HCT116 (cell line): ENCODE data around the gene TTF1. TPM values are rescaled to one million over a fixed set of nuclear protein-coding genes. Genes with fewer than 3 reads are reported as not detected.

Experiments
- ATAC-seq: fragments of 200-7000 bp; cut with Tn5 transposase; 2 replicates; pipeline ENCODE4 v1.9.1; 2020; ENCODE audit warnings: mild to moderate bottlenecking, moderate library complexity
- BruUV-seq: library from RNA; stranded (reverse); fragments of 400-500 nt; replicated peaks from 2 replicates; lab custom pipeline; 2021; lab: Mats Ljungman, UMichigan
- CTCF ChIA-PET: fragments of 300-600 bp; sonication (Branson Sonifier 250); formaldehyde crosslinking; loops from one replicate; lab custom pipeline; 2021; ENCODE audit warnings: antibody characterized with exemption; lab: Charles Lee
- POLR2A ChIA-PET: fragments of 300-600, 350-600 bp; sonication (Branson Sonifier 250); formaldehyde crosslinking; loops from one replicate; lab custom pipeline; 2021; ENCODE audit warnings: antibody characterized with exemption; lab: Charles Lee
- RAD21 ChIA-PET, 2 experiments: fragments of 300-600 bp; sonication (Branson Sonifier 250); formaldehyde crosslinking; loops; one replicate each; lab custom pipeline; 2023; ENCODE audit warnings: low total read pairs in 2 of 2; ENCODE audit not compliant: uncharacterized antibody in 2 of 2, unreplicated experiment in 2 of 2, low non-redundant PET in 1 of 2; lab: Charles Lee
- DNase-seq: peaks from one replicate; pipeline ENCODE4 v3.0.0-alpha.2; 2010; ENCODE audit warnings: low read depth, low spot score
- H2AFZ ChIP-seq: fragments of 200-600 bp; shearing (Covaris generic), sonication (generic); 2 replicates; pipeline ENCODE4 v1.6.1; 2017; ENCODE audit warnings: low read depth, mixed run types, mixed read lengths, antibody characterized with exemption, low read length; ENCODE audit not compliant: poor library complexity, severe bottlenecking
- H3K27ac ChIP-seq: 2 replicates; pipeline ENCODE4 v1.5.1; 2012; ENCODE audit warnings: low read depth, low read length
- H3K27me3 ChIP-seq: fragments of 200-600 bp; sonication (generic); 2 replicates; pipeline ENCODE4 v1.6.1; 2016; ENCODE audit warnings: mixed run types, low read length, mixed read lengths; ENCODE audit not compliant: insufficient read depth
- H3K36me3 ChIP-seq, 2 experiments: fragments of 200-500 bp in 1 of 2; fragments of 200-600 bp in 1 of 2; sonication (Bioruptor generic) in 1 of 2; sonication (generic) in 1 of 2; 2 replicates each; pipeline versions ENCODE4 v1.5.1 to v1.6.1; 2014 to 2016; ENCODE audit warnings: low read length in 2 of 2, inconsistent platforms in 1 of 2, mixed read lengths in 1 of 2, mixed run types in 1 of 2; ENCODE audit not compliant: insufficient read depth in 2 of 2, control insufficient read depth in 1 of 2
- H3K4me1 ChIP-seq, 2 experiments: fragments of 200-600 bp in 1 of 2; sonication (generic) in 1 of 2; 2 replicates each; pipeline versions ENCODE4 v1.5.1 to v1.6.1; 2012 to 2017; ENCODE audit warnings: low read length in 2 of 2, inconsistent platforms in 1 of 2, mild to moderate bottlenecking in 1 of 2, mixed read lengths in 1 of 2, mixed run types in 1 of 2, moderate library complexity in 1 of 2; ENCODE audit not compliant: insufficient read depth in 2 of 2, control insufficient read depth in 1 of 2
- H3K4me2 ChIP-seq: fragments of 200-600 bp; sonication (generic); 2 replicates; pipeline ENCODE4 v1.6.1; 2017; ENCODE audit warnings: mixed run types, low read length, mixed read lengths
- H3K4me3 ChIP-seq, 2 experiments: fragments of 200-600 bp in 1 of 2; sonication (generic) in 1 of 2; replicated peaks in 1 of 2; 2 replicates each; pipeline ENCODE4 v1.5.1; 2011 to 2016; ENCODE audit warnings: low read length in 2 of 2, control low read depth in 1 of 2, low read depth in 1 of 2, mild to moderate bottlenecking in 1 of 2, mixed read lengths in 1 of 2, mixed run types in 1 of 2
- H3K79me2 ChIP-seq: fragments of 200-600 bp; sonication (generic); 2 replicates; pipeline ENCODE4 v1.6.1; 2017; ENCODE audit warnings: mild to moderate bottlenecking, mixed run types, low read length, moderate library complexity, mixed read lengths; ENCODE audit not compliant: insufficient read depth
- H3K9ac ChIP-seq: fragments of 200-600 bp; sonication (generic); 2 replicates; pipeline ENCODE4 v1.6.1; 2016; ENCODE audit warnings: low read length, mixed read lengths
- H3K9me2 ChIP-seq: fragments of 200-600 bp; sonication (generic), shearing (Covaris generic); 2 replicates; pipeline ENCODE4 v1.6.1; 2017; ENCODE audit warnings: mixed run types, mild to moderate bottlenecking, moderate library complexity; ENCODE audit not compliant: insufficient read depth
- H3K9me3 ChIP-seq, 2 experiments: fragments of 200-500 bp in 1 of 2; fragments of 200-600 bp in 1 of 2; sonication (Bioruptor generic) in 1 of 2; sonication (generic) in 1 of 2; 2 replicates each; pipeline ENCODE4 v1.6.1; 2014 to 2017; ENCODE audit warnings: low read length in 2 of 2, mixed read lengths in 2 of 2, inconsistent platforms in 1 of 2, low read depth in 1 of 2, mild to moderate bottlenecking in 1 of 2, mixed run types in 1 of 2, moderate library complexity in 1 of 2; ENCODE audit not compliant: control insufficient read depth in 1 of 2, insufficient read depth in 1 of 2
- H4K20me1 ChIP-seq: fragments of 200-600 bp; sonication (generic), shearing (Covaris generic); 2 replicates; pipeline ENCODE4 v1.6.1; 2017; ENCODE audit warnings: mixed run types, mild to moderate bottlenecking, moderate library complexity; ENCODE audit not compliant: insufficient read depth
- ATF3 ChIP-seq: IDR thresholded peaks from 2 replicates; pipeline ENCODE4 v1.6.1; 2012
- CEBPB ChIP-seq: IDR thresholded peaks from 2 replicates; pipeline ENCODE4 v1.6.1; 2012; ENCODE audit warnings: low read depth
- EGR1 ChIP-seq: IDR thresholded peaks from 2 replicates; pipeline ENCODE4 v1.6.1; 2012; ENCODE audit warnings: low read depth
- MAX ChIP-seq: IDR thresholded peaks from 2 replicates; pipeline ENCODE4 v1.6.1; 2012
- POLR2AphosphoS5 ChIP-seq: IDR thresholded peaks from 2 replicates; pipeline ENCODE4 v1.6.1; 2011; ENCODE audit warnings: mild to moderate bottlenecking, low read depth, low read length, moderate library complexity
- SP1 ChIP-seq: IDR thresholded peaks from 2 replicates; pipeline ENCODE4 v1.6.1; 2012; ENCODE audit warnings: low read depth
- TCF7L2 ChIP-seq: IDR thresholded peaks from 2 replicates; pipeline ENCODE4 v1.7.0; 2011; ENCODE audit warnings: borderline replicate concordance, inconsistent platforms; ENCODE audit not compliant: insufficient read depth, insufficient read length; ENCODE audit errors: extremely low read depth
- YY1 ChIP-seq: IDR thresholded peaks from 2 replicates; pipeline ENCODE4 v1.6.1; 2011; ENCODE audit warnings: low read length, low read depth, moderate library complexity, mild to moderate bottlenecking; ENCODE audit not compliant: insufficient replicate concordance; ENCODE audit errors: extremely low read depth
- ZBTB33 ChIP-seq: IDR thresholded peaks from 2 replicates; pipeline ENCODE4 v1.6.1; 2011; ENCODE audit warnings: mild to moderate bottlenecking, low read length, moderate library complexity; ENCODE audit not compliant: insufficient replicate concordance; ENCODE audit errors: extremely low read depth
- ZFX ChIP-seq: fragments of 450-650 bp; IDR thresholded peaks from 2 replicates; pipeline ENCODE4 v1.6.1; 2017
- intact Hi-C: fragments of 100-400 bp; cut with micrococcal nuclease; formaldehyde crosslinking; loops from 2 replicates; pipeline ENCODE4 v1.10.0; 2022
- total RNA-seq: library from RNA; stranded (reverse); gene quantifications from one replicate; pipeline ENCODE4 v1.2.1, GENCODE V29; 2021; ENCODE audit not compliant: unreplicated experiment

TTF1 gene
- total RNA-seq, 1 experiment from 2014 or later, result 14.5 TPM

- TF ChIP-seq MAX (peak; percentile 78), CEBPB (no peak), ZFX (peak; percentile 56), EGR1 (peak; percentile 34; the same call in 1 of the 2 replicates), TCF7L2 (peak; percentile 27)
These were observed at the start of gene TTF1 (continued) for GRCh38 chr9:132406554-132407122.

GRCh38 chr9:132456241-132456640 lies 49.6 kb upstream of the TTF1 start:
- RAD21 ChIA-PET, result no interaction called here
- no peaks in the 10 kb centered on the region for H3K9me2 ChIP-seq
- H2AFZ ChIP-seq, result no peak overlapping the region
- CTCF ChIA-PET, result no interaction called here
- H3K9ac ChIP-seq, result no peak overlapping the region
- H3K36me3 ChIP-seq, result no peaks in the 10 kb centered on the region
- H3K4me3 ChIP-seq, result no peak overlapping the region
- no TSS peak for BruUV-seq
- intact Hi-C loops, result no loop called here
- ATAC-seq, result no peak
- H3K27me3 ChIP-seq, result no peaks in the 10 kb centered on the region
- POLR2A ChIA-PET, result no interaction called here
- H3K79me2 ChIP-seq, result no peaks in the 10 kb centered on the region
- H3K9me3 ChIP-seq, result no peaks in the 10 kb centered on the region
- H3K4me1 ChIP-seq, result no peaks in the 10 kb centered on the region
- H3K27ac ChIP-seq, result no peak overlapping the region
- DNase-seq, result no peak
- no peak overlapping the region for H3K4me2 ChIP-seq
- TF ChIP-seq ATF3 (no peak), POLR2AphosphoS5 (no peak), SP1 (no peak), YY1 (no peak), ZBTB33 (no peak), TCF7L2 (no peak)
- H4K20me1 ChIP-seq, result no peaks in the 10 kb centered on the region
